SK-N-MC (cell line): ENCODE data around the gene GLI3.

Experiments used
- EZH2 ChIP-seq: fragments of 200-600 bp; sonication (generic); IDR thresholded peaks from one replicate; pipeline ENCODE4 v1.6.1; 2017; ENCODE audit warnings: antibody characterized with exemption
- FOXP2 ChIP-seq: optimal IDR thresholded peaks from 2 replicates; pipeline ENCODE3; 2011; ENCODE audit warnings: mild to moderate bottlenecking, moderate library complexity; ENCODE audit not compliant: insufficient read depth; ENCODE audit errors: extremely low read length, control extremely low read depth
- POLR2AphosphoS5 ChIP-seq: IDR thresholded peaks from 2 replicates; pipeline ENCODE4 v1.6.1; 2012; ENCODE audit warnings: mild to moderate bottlenecking, low read depth, low read length, borderline replicate concordance

DNA sequence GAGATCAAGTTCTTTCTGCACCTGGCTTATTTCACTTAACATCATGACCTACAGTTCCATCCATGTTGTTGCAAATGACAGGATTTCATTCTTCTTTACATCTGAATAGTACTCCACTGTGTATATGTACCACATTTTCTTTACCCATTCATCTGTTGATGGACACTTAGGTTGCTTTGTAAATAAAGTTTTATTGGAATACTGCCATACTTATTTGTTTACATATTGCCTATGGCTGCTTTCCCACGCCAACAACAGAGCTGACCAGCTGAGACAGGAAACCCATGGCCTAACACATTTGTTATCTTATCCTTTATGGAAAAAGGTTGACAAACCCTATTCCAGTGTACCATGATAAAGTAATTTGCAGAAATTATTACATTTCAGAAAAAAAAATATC, 153.7 kb downstream of the GLI3 start:
- TF ChIP-seq POLR2AphosphoS5 (no peak), EZH2 (no peak), FOXP2 (no peak)
